GM19099 (cell line): ENCODE results near the gene ID4.

Experiments
- POLR2A ChIP-seq: IDR thresholded peaks from 3 replicates; pipeline ENCODE4 v1.6.1; 2011; ENCODE audit warnings: low read depth; ENCODE audit not compliant: insufficient read length; ENCODE audit errors: extremely low read depth

ID4 gene

DNA sequence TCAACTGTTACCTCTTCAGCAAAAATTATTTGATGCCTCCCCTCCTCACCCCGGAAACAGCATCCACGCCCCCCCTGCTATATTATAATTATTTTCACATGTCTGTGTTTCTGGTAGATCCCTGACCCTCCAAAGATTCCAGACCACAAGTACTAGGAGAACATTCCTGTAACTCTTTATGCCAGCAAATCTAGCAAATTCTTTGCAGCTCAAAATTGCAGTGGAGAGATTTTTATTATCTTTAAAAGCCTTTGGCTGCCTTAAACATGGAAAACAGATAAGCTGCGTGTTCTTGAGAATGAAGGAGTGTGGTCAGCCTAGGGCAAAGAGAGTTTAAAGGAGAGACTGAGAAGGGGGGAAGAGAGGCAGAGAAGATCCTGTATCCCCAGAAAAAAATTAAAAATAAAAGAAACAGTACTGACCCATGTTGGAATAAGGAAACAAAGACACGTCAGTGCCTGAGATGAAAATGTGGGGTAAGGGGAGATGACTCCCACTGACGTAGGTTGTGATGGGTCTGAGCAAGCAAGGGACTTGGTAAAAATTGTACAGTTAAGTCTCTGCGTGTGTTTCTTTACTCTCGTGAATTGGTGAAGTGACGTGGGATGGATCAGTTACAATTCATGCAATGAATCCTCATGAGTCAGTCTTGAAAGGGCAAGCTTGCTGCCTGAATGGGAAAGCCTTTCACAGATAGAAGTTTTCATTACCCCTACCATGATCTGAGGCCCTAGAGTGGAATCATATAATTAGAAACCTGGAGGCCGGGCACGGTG is 8.3 kb downstream of the ID4 start:
- TF ChIP-seq POLR2A: no peak

DNA sequence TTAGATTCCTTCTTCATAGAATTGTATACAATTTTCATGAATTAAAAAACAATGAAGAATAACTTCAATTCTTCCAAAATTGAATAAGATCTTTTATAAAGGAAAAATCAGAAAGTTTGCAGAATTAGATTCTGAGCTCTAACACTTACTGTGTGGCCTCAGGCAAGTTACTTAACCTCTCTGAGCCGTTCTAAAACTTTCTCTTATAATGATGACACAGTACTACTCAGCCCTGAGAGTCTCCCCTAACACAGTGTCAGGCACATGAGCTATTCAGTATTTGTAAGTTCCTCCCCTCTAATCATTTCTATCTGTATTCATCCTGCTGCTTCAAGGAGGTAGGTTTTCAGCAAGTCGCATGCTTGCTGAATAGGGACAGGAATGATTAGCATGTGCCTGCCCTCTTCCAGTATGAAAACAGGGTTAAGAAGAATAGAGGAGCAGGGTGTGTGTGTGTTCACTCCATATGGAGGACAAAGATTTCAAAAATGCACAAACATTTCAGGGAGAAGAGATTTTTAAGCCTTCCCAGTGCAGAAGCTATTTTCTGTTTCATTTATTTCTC is 11.4 kb downstream of the ID4 start:
- no peak for TF ChIP-seq POLR2A

DNA sequence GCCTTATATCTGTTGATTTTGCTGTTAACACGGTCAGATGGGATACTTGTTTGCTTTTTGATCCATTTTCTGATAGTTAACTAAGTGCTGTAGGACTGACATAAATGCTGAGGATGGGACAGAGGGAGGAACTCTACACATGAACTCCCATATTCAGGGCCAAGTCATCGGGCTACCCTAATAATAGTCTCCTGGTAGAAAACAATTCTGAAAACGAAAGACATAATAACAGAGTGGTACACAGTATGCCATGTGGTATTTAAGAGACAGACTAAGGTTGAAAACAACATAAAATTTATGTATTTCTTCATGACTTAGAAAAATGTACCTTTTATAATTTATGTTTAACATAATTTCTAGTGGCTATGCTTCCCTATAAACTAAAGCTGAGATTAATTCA is 12.0 kb downstream of the ID4 start:
- TF ChIP-seq POLR2A: no peak

DNA sequence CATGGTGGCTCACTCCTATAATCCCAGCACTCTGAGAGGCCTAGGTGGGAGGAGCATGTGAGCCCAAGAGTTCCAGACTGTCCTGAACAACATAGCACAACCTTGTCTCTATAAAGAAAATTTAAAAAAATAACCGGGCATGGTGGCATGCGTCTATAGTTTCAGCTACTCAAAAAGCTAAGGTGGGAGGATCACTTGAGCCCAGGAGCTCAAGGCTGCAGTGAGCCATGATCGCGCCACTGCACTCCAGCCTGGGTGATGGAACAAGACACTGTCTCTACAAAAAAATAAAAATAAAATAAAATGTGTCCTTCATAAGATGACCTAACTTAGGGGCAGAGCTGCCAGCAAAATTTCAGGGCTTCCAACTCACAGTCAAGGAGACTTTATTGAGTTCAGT is 12.6 kb downstream of the ID4 start:
- no peak for TF ChIP-seq POLR2A

DNA sequence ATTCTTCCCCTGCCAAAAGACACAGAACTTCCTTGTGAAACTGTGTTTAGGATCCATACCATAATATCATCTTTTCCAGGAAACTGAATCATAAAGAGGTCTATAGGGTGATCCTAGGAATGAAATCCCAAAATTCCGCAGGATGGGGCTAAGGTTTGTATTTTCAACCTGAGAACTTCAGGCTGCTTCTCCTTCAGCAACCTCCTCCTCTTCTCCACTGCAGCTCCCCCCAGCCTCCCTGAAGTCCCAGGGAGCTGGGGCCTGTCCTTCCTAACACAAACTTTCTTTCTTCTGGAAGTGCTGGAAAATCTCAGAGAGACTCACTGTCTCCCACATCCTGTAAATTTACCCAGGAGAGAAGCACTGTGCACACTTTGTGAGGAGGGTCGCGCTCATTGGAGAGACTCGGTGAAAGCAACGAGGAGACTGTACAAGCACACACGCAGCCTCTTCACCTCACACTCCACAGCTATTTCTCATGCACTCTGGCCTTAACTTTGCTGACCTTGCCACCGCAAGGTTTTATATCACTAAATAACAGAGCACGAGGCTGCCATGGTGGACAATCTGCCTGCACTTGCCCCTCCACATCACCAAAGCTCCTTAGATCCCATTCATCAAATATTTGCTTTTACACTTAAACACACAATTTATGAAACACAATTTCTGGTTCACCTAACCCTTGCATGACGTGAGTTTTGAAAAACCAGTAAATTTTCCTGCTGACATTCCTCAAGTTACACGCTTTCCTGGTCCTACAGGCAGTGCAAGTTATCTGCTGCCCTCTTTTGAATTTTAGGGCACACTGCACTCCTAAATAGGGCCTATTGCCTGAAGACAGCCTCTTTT is 14.3 kb downstream of the ID4 start:
- no peak for TF ChIP-seq POLR2A

DNA sequence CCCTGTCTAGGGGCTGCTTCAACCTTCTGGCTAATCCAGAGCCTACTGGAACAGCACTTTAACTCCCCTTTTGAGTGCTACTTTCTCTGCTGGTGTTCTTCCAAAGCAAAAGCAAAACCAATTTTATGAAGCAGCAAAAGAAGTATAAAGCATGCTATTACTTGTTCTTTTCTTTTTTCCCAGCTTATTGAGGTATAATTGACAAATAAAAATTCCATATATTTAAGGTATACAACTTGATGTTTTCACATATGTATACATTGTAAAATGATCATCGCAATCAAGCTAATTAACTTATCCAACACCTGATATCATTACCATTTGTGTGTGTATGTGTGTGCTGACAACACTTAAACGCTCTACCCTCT is 14.9 kb downstream of the ID4 start:
- no peak for TF ChIP-seq POLR2A

DNA sequence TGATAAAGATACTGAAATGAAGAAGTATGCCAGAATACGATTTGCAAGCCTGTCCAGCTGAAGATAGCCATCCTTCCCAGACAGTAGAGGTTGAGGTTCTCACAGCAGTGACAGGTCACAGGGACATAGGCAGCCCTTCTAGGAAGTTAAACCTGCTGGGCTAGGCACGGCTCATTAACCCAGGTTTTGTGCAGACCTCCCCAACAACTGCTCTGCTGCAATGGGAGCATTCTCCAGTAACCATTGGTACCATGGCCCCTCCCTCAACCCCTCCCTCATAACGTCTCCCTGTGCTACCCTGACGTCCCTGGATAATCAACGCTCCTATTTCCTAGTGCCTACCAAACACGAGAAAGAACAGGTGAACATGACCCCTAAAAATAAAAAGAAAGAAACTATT is 15.8 kb downstream of the ID4 start:
- TF ChIP-seq POLR2A: no peak

DNA sequence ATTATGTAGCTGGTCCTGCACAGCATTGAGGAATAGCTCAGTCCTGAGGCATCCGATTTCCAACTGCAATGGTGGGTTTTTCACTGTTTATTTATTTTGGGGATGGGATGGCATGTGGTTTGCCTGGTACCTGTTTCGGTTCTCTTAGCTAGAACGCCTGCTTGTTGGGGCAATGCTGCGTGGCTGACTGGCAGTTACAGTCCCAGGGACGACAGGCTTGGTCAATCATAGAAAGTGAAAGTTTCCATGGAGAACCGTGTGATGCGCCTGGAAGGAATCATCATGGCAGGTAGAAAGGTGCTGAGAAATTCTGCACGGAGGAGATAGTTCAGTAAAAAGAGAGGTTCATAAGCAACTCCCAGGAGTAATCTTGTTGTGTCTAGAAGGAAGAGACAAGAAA is 18.4 kb downstream of the ID4 start:
- no peak for TF ChIP-seq POLR2A

DNA sequence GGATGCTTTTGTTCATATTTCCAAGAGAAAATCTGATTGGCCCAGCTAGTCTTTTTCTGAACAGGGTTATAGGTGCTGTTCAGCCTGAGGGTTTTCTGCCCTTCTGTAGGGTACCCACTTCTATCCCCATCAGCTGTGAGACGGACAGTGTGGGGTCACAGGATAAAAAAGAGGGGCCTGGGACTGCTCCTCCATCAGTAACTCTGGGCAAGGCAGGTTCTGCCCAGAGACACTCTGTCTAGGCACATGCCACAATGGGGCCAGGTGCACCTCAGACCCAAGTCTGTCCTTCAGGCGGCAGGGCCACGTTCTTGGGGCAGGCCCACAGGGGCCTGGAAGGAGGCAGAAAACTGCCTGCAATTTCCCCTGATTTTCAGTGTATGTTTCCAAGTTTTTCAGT is 20.0 kb downstream of the ID4 start:
- TF ChIP-seq POLR2A: no peak

DNA sequence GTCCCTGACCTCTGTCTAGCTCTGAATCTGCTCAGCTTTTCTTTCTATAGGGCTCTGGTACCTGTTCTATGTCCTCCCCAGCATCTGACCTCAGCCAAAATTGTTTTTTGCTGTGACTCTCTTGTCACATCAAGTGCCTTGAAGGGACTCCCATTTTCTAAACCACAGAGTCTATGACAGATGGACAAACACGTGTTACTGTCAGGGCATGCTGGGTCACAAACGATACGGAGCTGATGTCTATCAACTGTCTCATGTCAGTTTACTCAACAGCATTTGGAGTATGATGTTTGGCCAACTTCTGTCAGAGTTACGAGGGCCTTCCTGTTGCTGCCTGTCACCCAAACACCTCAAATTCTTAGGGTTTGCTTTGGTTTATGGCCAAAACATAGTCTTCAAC is 20.5 kb downstream of the ID4 start:
- no peak for TF ChIP-seq POLR2A

DNA sequence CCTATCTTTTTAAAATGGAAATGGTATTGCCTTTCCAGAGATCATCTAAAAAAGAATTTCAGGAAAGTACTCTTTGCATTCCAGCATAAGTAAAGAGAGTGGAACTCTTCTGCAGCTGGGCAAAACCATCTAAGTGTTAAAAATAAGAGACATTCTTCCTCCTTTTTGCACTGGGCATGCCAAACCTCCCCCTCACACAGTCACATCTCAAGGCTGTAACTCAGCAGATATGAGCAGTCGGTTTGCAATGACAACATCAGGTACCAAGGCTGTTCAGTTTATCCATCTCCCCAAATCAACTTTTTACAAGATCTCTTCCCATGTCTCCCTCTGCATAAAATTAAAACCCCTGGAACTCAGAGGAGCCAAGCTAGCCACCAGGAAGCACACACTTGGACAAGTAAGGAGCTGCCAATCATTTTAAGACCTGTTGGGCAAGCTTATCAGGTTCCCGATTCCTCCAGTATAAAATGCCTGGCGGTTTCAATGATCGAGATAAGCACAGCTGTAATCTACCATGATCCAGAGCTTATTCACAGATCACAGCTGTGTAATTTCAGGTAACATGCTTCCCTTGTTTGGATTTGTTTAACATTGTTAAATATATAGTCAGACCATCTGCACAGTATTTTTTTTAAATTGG is 23.2 kb downstream of the ID4 start:
- TF ChIP-seq POLR2A: no peak

DNA sequence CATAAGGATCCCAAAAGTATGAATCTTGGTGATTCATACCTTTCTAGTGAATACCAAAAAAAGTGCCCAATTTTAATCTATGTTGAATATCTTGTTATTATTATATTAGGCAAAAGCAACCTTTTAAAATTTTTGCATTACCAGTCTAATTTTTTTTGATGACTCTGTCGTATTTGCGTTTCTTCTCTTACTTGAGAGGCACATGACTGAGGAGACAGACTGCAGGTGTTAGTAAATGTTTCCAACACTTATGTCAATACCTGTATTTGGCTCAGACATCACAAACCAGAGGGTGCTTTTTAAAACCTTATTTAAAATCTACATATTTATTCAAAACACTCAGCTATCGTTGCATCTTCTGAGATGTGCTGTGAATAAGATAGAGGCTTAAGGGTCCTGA is 27.1 kb downstream of the ID4 start:
- no peak for TF ChIP-seq POLR2A

DNA sequence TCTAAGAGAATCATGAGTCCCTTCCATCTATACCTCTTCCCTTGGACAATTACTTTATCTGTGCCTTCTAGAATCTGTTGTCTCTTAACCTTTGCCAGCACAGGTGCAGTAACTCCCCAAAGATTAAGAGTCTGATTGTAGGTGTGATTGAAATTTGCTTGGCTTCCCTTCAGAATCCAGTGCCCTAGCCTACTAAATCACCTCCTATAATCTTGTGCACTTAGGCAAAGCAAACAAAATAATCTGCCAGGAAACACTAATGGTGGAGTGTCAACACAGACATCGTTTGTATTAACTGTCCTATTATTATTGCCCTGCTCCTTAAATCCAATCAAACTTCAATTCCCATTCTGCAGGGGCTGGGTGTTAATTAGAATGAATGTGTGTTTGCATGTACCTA is 28.0 kb downstream of the ID4 start:
- no peak for TF ChIP-seq POLR2A

DNA sequence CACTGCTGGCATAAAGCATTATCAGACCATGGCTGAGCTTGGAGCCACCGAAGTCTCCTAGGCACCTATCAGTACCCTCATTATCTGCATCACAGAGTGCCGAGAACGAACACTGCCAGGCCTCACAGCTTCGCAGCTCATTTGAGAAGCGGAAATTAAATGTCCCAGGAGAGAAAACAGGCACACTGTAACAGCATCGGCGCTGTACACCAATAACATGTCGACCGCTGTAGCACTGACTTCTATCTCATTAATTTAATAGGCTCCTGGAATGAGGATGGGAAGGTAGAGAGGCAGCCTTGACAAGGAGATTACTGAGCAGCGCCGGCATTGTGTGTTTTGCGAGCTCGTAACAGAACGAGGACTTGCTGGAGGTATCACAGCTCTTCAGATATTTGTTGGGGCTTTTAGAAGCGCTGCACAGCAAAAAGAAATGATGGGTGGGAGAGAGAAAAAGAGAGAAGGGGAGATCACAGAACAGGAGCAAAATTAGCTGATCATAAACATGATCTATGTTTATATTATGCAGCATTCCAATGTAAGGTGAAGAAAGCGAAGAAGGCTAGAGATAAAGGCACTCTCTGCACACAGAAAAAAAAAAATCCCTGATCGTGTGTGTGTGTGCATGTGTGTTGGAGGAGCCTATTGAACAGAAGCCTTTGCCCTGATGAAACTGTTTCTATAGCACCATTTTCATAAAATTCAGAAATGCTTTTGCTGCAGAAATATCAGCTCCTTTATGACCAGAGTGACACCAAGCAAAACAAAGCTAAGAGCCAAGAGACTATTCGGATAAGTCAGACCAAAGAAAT is 29.2 kb downstream of the ID4 start:
- no peak for TF ChIP-seq POLR2A
